A549 (cell line): ENCODE data around the gene PCDHB11. TPM values are rescaled to one million over a fixed set of nuclear protein-coding genes. Genes with fewer than 3 reads are reported as not detected.
"Not testable (repeated sequence)": the region's sequence is repeated elsewhere in the genome, so short reads cannot be mapped to it uniquely, and the experiment has no call there.

Experiments
- ATAC-seq, 2 experiments: fragments of 200-7000 bp in 1 of 2; fragments of >200 bp in 1 of 2; cut with Nextera tagmentation in 1 of 2; cut with Tn5 transposase in 1 of 2; 3 replicates each; pipeline versions ENCODE4 v1.8.0 to v1.9.1; 2018 to 2020; ENCODE audit warnings: mild to moderate bottlenecking in 1 of 2, moderate library complexity in 1 of 2
- CTCF ChIA-PET: fragments of 300-600 bp; sonication (Branson Sonifier 250); formaldehyde crosslinking; extraction: SDS; loops from one replicate; lab custom pipeline; 2021; ENCODE audit warnings: antibody characterized with exemption, inconsistent platforms; lab: Yijun Ruan, JAX
- POLR2A ChIA-PET: fragments of 350-600 bp; formaldehyde crosslinking; extraction: SDS; loops from one replicate; lab custom pipeline; 2021; ENCODE audit warnings: antibody characterized with exemption, inconsistent platforms; lab: Yijun Ruan, JAX
- DNase-seq, 2 experiments: peaks; one replicate each; pipeline versions ENCODE4 v3.0.0 to v3.0.0-alpha.2; 2011 to 2016; ENCODE audit warnings: low read depth in 1 of 2, low spot score in 1 of 2
- FAIRE-seq: peaks from 2 replicates; lab custom pipeline; 2011; peaks lifted over from hg19 to GRCh38; lab: Jason Lieb, UNC
- H3K27ac ChIP-seq, 2 experiments: fragments of >200 bp; sonication (Bioruptor Twin); formaldehyde crosslinking; 3 replicates each; pipeline ENCODE4 v1.5.1; 2016 to 2017
- H3K4me1 ChIP-seq: fragments of >200 bp; sonication (Bioruptor Twin); formaldehyde crosslinking; 3 replicates; pipeline ENCODE4 v1.6.1; 2016
- H3K4me2 ChIP-seq: fragments of >200 bp; sonication (Bioruptor Twin); formaldehyde crosslinking; 3 replicates; pipeline ENCODE4 v1.6.1; 2016
- H3K4me3 ChIP-seq: fragments of >200 bp; sonication (Bioruptor Twin); formaldehyde crosslinking; 3 replicates; pipeline ENCODE4 v1.5.1; 2016
- H3K9me3 ChIP-seq: fragments of >200 bp; sonication (Bioruptor Twin); formaldehyde crosslinking; 3 replicates; pipeline ENCODE4 v1.6.1; 2016
- CTCF ChIP-seq: fragments of >200 bp; sonication (Bioruptor Twin); formaldehyde crosslinking; IDR thresholded peaks from 3 replicates; pipeline ENCODE4 v1.5.1; 2016
- FOSB ChIP-seq: fragments of 250-450 bp; sonication (Bioruptor Pico); IDR thresholded peaks from 2 replicates; pipeline ENCODE4 v1.5.0; 2020; ENCODE audit warnings: mild to moderate bottlenecking, moderate library complexity
- HDAC2 ChIP-seq: fragments of 200-600 bp; sonication (generic); IDR thresholded peaks from 2 replicates; pipeline ENCODE4 v1.6.1; 2016
- HEYL ChIP-seq: fragments of 250-450 bp; sonication (Bioruptor Pico); IDR thresholded peaks from 2 replicates; pipeline ENCODE4 v1.8.0; 2021; ENCODE audit warnings: mild to moderate bottlenecking, moderate library complexity
- HOXA7 ChIP-seq: fragments of 250-450 bp; sonication (Bioruptor Pico); IDR thresholded peaks from 2 replicates; pipeline ENCODE4 v1.5.0; 2020; ENCODE audit warnings: mild to moderate bottlenecking, moderate library complexity
- KDM1A ChIP-seq: fragments of 200-600 bp; sonication (generic); IDR thresholded peaks from 2 replicates; pipeline ENCODE4 v1.6.1; 2016; ENCODE audit warnings: low read depth, mild to moderate bottlenecking
- MAZ ChIP-seq: fragments of 150-350 bp; IDR thresholded peaks from 2 replicates; pipeline ENCODE4 v1.6.1; 2014; ENCODE audit warnings: antibody characterized with exemption, low read depth, low read length, borderline replicate concordance
- NFE2L2 ChIP-seq: fragments of 150-350 bp; conservative IDR thresholded peaks from 2 replicates; pipeline ENCODE4 v1.6.1; 2014; ENCODE audit warnings: low read length
- SMC3 ChIP-seq: fragments of >200 bp; sonication (Bioruptor Twin); formaldehyde crosslinking; IDR thresholded peaks from 3 replicates; pipeline ENCODE4 v1.6.1; 2018; ENCODE audit warnings: inconsistent platforms
- TP53 ChIP-seq: fragments of 250-450 bp; sonication (Bioruptor Pico); IDR thresholded peaks from 2 replicates; pipeline ENCODE4 v1.5.0; 2021; ENCODE audit warnings: mild to moderate bottlenecking, moderate library complexity
- WGBS: methylation state at CpG from one replicate; pipeline ENCODE4 v1.1.6; 2017; ENCODE audit errors: missing lambda C conversion rate; 5-methylcytosine and 5-hydroxymethylcytosine counted together
- polyA plus RNA-seq, 4 experiments: library from polyadenylated mRNA; depleted of rRNA in 3 of 4; stranded (reverse); fragments of >200 nt; fragmentation: RNase III in 1 of 4; extraction: RNeasy Plus Mini Kit Qiagen cat#74134 plus additional on column Dnase treatment in 1 of 4; gene quantifications; 2 replicates in 3 of 4; 3 replicates in 1 of 4; pipeline ENCODE4 v1.2.3, GENCODE V29; 2011 to 2017
- TF ChIP-seq, protein P1 (sequence below): fragments of 200-600 bp; sonication (generic); IDR thresholded peaks from 2 replicates; pipeline ENCODE4 v1.6.1; 2016; ENCODE audit warnings: antibody characterized with exemption, mild to moderate bottlenecking, moderate library complexity

The PCDHB11 gene
- polyA plus RNA-seq, 2 of the 4 experiments (the other 2 are of a cell fraction): 0.05 to 0.22 TPM

DNA sequence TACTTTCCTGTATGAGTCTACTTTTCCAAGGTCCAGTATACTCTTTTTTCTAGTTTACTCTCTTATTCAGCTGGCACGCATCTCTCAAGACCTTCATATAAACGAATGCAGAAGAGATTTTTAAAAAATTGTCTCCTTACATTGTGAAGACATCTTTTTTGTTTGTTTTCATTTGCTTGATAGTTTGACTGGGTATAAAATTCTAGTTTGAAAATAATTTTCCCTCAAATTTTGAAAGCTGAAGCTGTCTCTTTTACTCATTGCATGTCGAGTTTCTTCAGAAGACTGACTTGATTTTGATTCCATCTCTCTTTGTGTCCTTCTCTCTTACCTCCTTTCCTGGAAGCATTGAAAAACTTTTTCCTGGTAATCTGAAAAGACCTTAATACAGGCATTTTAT, 3.1 kb upstream of the PCDHB11 start:
- ChIA-PET CTCF (interaction anchor here (0.6 to 1.8 kb wide), 2 partner anchors 9 to 33 kb away, joined by 3 to 10 read pairs; partner anchors contain the start of gene PCDHB9), POLR2A (no interaction called here)
- Histone ChIP-seq H3K4me2 (no peak overlapping the region), H3K4me3 (no peak overlapping the region), H3K27ac (no peak overlapping the region), H3K9me3 (peaks cover 18% of the 10 kb centered on the region), H3K4me1 (no peaks in the 10 kb centered on the region)
- WGBS: 6% methylated on average over 3 of the region's 3 CpGs
- DNase-seq (no peak), ATAC-seq (no peak), FAIRE-seq (no peak)
- no peak for TF ChIP-seq FOSB (CRISPR knock-in tag)
- TF ChIP-seq HDAC2: no peak
- TF ChIP-seq, protein P1, sequence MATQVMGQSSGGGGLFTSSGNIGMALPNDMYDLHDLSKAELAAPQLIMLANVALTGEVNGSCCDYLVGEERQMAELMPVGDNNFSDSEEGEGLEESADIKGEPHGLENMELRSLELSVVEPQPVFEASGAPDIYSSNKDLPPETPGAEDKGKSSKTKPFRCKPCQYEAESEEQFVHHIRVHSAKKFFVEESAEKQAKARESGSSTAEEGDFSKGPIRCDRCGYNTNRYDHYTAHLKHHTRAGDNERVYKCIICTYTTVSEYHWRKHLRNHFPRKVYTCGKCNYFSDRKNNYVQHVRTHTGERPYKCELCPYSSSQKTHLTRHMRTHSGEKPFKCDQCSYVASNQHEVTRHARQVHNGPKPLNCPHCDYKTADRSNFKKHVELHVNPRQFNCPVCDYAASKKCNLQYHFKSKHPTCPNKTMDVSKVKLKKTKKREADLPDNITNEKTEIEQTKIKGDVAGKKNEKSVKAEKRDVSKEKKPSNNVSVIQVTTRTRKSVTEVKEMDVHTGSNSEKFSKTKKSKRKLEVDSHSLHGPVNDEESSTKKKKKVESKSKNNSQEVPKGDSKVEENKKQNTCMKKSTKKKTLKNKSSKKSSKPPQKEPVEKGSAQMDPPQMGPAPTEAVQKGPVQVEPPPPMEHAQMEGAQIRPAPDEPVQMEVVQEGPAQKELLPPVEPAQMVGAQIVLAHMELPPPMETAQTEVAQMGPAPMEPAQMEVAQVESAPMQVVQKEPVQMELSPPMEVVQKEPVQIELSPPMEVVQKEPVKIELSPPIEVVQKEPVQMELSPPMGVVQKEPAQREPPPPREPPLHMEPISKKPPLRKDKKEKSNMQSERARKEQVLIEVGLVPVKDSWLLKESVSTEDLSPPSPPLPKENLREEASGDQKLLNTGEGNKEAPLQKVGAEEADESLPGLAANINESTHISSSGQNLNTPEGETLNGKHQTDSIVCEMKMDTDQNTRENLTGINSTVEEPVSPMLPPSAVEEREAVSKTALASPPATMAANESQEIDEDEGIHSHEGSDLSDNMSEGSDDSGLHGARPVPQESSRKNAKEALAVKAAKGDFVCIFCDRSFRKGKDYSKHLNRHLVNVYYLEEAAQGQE: no peak
- no peak for TF ChIP-seq NFE2L2

DNA sequence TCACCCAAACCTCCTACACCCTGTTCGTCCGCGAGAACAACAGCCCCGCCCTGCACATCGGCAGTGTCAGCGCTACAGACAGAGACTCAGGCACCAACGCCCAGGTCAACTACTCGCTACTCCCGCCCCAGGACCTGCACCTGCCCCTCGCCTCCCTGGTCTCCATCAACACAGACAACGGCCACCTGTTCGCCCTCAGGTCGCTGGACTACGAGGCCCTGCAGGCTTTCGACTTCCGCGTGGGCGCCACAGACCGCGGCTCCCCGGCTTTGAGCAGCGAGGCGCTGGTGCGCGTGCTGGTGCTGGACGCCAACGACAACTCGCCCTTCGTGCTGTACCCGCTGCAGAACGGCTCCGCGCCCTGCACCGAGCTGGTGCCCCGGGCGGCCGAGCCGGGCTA, 1.7 kb downstream of the PCDHB11 start:
- H3K9me3 ChIP-seq, H3K27ac ChIP-seq, FAIRE-seq, H3K4me2 ChIP-seq, POLR2A ChIA-PET, H3K4me3 ChIP-seq, ATAC-seq, DNase-seq, H3K4me1 ChIP-seq, CTCF ChIA-PET: not testable (repeated sequence)
- 70% methylated on average over 25 of the region's 38 CpGs for WGBS

- 69% methylated on average over 21 of the region's 35 CpGs for WGBS
- H3K9me3 ChIP-seq, FAIRE-seq, H3K4me2 ChIP-seq, H3K27ac ChIP-seq, H3K4me1 ChIP-seq, H3K4me3 ChIP-seq, DNase-seq, ATAC-seq, POLR2A ChIA-PET: not testable (repeated sequence)
- CTCF ChIA-PET: interaction anchor here (1.5 to 1.6 kb wide), 3 partner anchors 148 to 362 kb away, joined by 3 to 4 read pairs (median 3); partner anchors contain the start of gene PCDHGB1
Measured at GRCh38 chr5:141201646-141202045, 2.2 kb downstream of the PCDHB11 start.

- Histone ChIP-seq H3K4me1 (no peaks in the 10 kb centered on the region), H3K4me2 (no peak within 1 kb of the TSS), H3K4me3 (no peak within 1 kb of the TSS), H3K27ac (no peak within 1 kb of the TSS), H3K9me3 (peaks cover 8% of the 10 kb centered on the region; the same call in 2 of the 3 replicates)
- 6% methylated on average over 11 of the region's 11 CpGs for WGBS
- CTCF ChIA-PET: interaction anchor here (0.7 to 1.3 kb wide), 7 partner anchors 9 to 349 kb away, joined by 3 to 5 read pairs (median 3); partner anchors contain the start of genes PCDHB11 and PCDHB6
- no peak for FAIRE-seq
- DNase-seq: peak in 1 of 2 experiments; percentile 9
- POLR2A ChIA-PET: no interaction called here
- no peak for ATAC-seq
- TF ChIP-seq NFE2L2 (no peak), HOXA7 (CRISPR knock-in tag) (no peak), SMC3 (no peak), MAZ (no peak), KDM1A (no peak), HEYL (CRISPR knock-in tag) (no peak), TP53 (CRISPR knock-in tag) (no peak), CTCF (0 out of 3 replicates have a peak, but pooled peaks have one; percentile 11)
Measured at GRCh38 chr5:141208478-141208877, 9.1 kb downstream of the PCDHB11 start, which contains the start of gene PCDHB12. Gene PCDHB12, plus strand, starts transcription at chr5:141208719. Its CDS starts 189 bp downstream, at chr5:141208908.

GRCh38 chr5:141210281-141210680, 10.9 kb downstream of the PCDHB11 start:
- H3K4me2 ChIP-seq, POLR2A ChIA-PET, ATAC-seq, CTCF ChIA-PET, FAIRE-seq, DNase-seq, H3K9me3 ChIP-seq, H3K4me3 ChIP-seq, H3K4me1 ChIP-seq, H3K27ac ChIP-seq: not testable (repeated sequence)
- WGBS: 74% methylated on average over 14 of the region's 39 CpGs

DNA sequence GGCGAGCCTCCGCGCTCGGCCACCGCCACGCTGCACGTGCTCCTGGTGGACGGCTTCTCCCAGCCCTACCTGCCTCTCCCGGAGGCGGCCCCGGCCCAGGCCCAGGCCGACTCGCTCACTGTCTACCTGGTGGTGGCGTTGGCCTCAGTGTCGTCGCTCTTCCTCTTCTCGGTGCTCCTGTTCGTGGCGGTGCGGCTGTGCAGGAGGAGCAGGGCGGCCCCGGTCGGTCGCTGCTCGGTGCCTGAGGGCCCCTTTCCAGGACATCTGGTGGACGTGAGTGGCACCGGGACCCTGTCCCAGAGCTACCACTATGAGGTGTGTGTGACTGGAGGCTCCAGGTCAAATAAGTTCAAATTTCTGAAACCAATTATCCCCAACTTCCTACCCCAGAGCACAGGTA, 11.4 kb downstream of the PCDHB11 start:
- FAIRE-seq, H3K4me2 ChIP-seq, POLR2A ChIA-PET, H3K9me3 ChIP-seq, CTCF ChIA-PET, ATAC-seq, H3K27ac ChIP-seq, DNase-seq, H3K4me1 ChIP-seq, H3K4me3 ChIP-seq: not testable (repeated sequence)
- 40% methylated on average over 1 of the region's 27 CpGs for WGBS
